ENCODE data around the gene GRID1.

GRCh38 chr10:86316274-86316835 lies 50.2 kb downstream of the GRID1 start:
- TF ChIP-seq POLR2A (IDR thresholded peaks at IDR 0.05; ENCODE audit: low read depth, low read length): no peak
- no peak for TF ChIP-seq TAF1 (IDR thresholded peaks at IDR 0.05; ENCODE audit: low read depth, low read length)
- no peak for TF ChIP-seq POLR2AphosphoS5 (IDR thresholded peaks at IDR 0.05; ENCODE audit: low read depth, low read length)

Data from GM12891 (cell line).